ENCODE data around the gene EMX2. TPM values are rescaled to one million over a fixed set of nuclear protein-coding genes. Genes with fewer than 3 reads are reported as not detected.

EMX2 gene
- total and polyA plus RNA-seq, 2 of the 13 experiments (the other 11 are each of a cell fraction or from before 2014, with no cell fraction given): not detected

DNA sequence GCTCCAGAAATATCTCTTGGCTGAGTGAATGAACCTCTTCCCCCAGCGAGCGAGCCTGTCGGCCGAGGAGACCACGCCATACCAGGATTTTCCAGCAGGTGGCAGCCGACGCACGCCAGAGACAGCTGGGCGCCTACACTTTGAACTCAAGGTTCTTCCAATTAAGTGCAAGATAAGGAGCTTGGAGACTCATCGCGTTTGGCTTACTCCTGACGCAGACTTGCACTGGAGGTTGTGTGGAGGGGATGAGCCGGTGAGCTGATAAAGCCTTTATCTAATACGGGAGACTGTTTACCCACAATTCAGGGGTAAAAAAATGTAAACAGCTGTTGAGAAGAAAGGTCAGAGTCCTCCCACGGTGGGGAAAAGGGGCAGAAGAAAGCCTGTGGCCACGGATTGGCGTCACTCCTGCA is 45.9 kb upstream of the EMX2 start (continued):
- TF ChIP-seq, protein P1, sequence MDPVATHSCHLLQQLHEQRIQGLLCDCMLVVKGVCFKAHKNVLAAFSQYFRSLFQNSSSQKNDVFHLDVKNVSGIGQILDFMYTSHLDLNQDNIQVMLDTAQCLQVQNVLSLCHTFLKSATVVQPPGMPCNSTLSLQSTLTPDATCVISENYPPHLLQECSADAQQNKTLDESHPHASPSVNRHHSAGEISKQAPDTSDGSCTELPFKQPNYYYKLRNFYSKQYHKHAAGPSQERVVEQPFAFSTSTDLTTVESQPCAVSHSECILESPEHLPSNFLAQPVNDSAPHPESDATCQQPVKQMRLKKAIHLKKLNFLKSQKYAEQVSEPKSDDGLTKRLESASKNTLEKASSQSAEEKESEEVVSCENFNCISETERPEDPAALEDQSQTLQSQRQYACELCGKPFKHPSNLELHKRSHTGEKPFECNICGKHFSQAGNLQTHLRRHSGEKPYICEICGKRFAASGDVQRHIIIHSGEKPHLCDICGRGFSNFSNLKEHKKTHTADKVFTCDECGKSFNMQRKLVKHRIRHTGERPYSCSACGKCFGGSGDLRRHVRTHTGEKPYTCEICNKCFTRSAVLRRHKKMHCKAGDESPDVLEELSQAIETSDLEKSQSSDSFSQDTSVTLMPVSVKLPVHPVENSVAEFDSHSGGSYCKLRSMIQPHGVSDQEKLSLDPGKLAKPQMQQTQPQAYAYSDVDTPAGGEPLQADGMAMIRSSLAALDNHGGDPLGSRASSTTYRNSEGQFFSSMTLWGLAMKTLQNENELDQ (CRISPR knock-in tag; IDR thresholded peaks at IDR 0.05; ENCODE audit: borderline replicate concordance): no peak
- TF ChIP-seq ATM (IDR thresholded peaks at IDR 0.05; ENCODE audit: borderline replicate concordance) (no peak), ZNF263 (CRISPR knock-in tag; IDR thresholded peaks at IDR 0.05) (peak; percentile 51), FOSL1 (CRISPR knock-in tag; IDR thresholded peaks at IDR 0.05; ENCODE audit: borderline replicate concordance) (no peak), ZNF501 (CRISPR knock-in tag; IDR thresholded peaks at IDR 0.05) (no peak), SOX6 (IDR thresholded peaks at IDR 0.05) (no peak), SOX6 (CRISPR knock-in tag; IDR thresholded peaks at IDR 0.05) (peak; percentile 28; the same call in 1 of the 2 replicates), ZMAT3 (CRISPR knock-in tag; conservative IDR thresholded peaks at IDR 0.05) (no peak), MIXL1 (CRISPR knock-in tag; IDR thresholded peaks at IDR 0.05) (peak; percentile 40; the same call in 1 of the 2 replicates), ZNF343 (CRISPR knock-in tag; IDR thresholded peaks at IDR 0.05) (0 out of 2 replicates have a peak, but pooled peaks have one; percentile 34), ZNF101 (CRISPR knock-in tag; IDR thresholded peaks at IDR 0.05; ENCODE audit: borderline replicate concordance, low read depth) (no peak), SOX5 (CRISPR knock-in tag; IDR thresholded peaks at IDR 0.05; ENCODE audit: borderline replicate concordance) (no peak), ZNF546 (CRISPR knock-in tag; conservative IDR thresholded peaks at IDR 0.05) (no peak), NR2C2 (CRISPR knock-in tag; IDR thresholded peaks at IDR 0.05; ENCODE audit: borderline replicate concordance) (0 out of 2 replicates have a peak, but pooled peaks have one; percentile 22), LCORL (IDR thresholded peaks at IDR 0.05) (no peak), LCORL (CRISPR knock-in tag; IDR thresholded peaks at IDR 0.05) (no peak)
- TF ChIP-seq, protein P2, sequence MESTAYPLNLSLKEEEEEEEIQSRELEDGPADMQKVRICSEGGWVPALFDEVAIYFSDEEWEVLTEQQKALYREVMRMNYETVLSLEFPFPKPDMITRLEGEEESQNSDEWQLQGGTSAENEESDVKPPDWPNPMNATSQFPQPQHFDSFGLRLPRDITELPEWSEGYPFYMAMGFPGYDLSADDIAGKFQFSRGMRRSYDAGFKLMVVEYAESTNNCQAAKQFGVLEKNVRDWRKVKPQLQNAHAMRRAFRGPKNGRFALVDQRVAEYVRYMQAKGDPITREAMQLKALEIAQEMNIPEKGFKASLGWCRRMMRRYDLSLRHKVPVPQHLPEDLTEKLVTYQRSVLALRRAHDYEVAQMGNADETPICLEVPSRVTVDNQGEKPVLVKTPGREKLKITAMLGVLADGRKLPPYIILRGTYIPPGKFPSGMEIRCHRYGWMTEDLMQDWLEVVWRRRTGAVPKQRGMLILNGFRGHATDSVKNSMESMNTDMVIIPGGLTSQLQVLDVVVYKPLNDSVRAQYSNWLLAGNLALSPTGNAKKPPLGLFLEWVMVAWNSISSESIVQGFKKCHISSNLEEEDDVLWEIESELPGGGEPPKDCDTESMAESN (CRISPR knock-in tag; conservative IDR thresholded peaks at IDR 0.05): no peak
- TF ChIP-seq, protein P3, sequence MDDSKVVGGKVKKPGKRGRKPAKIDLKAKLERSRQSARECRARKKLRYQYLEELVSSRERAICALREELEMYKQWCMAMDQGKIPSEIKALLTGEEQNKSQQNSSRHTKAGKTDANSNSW (CRISPR knock-in tag; IDR thresholded peaks at IDR 0.05; ENCODE audit: borderline replicate concordance): no peak
- TF ChIP-seq, protein P4, sequence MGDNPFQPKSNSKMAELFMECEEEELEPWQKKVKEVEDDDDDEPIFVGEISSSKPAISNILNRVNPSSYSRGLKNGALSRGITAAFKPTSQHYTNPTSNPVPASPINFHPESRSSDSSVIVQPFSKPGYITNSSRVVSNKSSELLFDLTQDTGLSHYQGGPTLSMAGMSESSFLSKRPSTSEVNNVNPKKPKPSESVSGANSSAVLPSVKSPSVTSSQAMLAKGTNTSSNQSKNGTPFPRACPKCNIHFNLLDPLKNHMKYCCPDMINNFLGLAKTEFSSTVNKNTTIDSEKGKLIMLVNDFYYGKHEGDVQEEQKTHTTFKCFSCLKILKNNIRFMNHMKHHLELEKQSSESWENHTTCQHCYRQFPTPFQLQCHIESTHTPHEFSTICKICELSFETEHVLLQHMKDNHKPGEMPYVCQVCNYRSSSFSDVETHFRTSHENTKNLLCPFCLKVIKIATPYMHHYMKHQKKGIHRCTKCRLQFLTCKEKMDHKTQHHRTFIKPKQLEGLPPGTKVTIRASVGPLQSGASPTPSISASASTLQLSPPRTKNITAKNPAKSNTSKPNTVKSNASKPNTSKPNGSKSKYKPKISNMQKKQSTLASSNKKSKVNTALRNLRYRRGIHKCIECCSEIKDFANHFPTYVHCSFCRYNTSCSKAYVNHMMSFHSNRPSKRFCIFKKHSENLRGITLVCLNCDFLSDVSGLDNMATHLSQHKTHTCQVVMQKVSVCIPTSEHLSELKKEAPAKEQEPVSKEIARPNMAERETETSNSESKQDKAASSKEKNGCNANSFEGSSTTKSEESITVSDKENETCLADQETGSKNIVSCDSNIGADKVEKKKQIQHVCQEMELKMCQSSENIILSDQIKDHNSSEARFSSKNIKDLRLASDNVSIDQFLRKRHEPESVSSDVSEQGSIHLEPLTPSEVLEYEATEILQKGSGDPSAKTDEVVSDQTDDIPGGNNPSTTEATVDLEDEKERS (CRISPR knock-in tag; IDR thresholded peaks at IDR 0.05): no peak
